Fibroblast of skin of scalp (primary cell): ENCODE measurements around the gene LAMC2.
A peak's percentile ranks its signal among the peaks of the same experiment; 100 is the strongest.

ENCODE experiments used
- DNase-seq: peaks from one replicate; pipeline ENCODE4 v3.0.0-alpha.2; 2013

The LAMC2 gene

GRCh38 chr1:183215076-183215720, 29.1 kb downstream of the LAMC2 start:
- DNase-seq: peak; percentile 42

GRCh38 chr1:183215936-183216335, 29.9 kb downstream of the LAMC2 start:
- no peak for DNase-seq

DNA sequence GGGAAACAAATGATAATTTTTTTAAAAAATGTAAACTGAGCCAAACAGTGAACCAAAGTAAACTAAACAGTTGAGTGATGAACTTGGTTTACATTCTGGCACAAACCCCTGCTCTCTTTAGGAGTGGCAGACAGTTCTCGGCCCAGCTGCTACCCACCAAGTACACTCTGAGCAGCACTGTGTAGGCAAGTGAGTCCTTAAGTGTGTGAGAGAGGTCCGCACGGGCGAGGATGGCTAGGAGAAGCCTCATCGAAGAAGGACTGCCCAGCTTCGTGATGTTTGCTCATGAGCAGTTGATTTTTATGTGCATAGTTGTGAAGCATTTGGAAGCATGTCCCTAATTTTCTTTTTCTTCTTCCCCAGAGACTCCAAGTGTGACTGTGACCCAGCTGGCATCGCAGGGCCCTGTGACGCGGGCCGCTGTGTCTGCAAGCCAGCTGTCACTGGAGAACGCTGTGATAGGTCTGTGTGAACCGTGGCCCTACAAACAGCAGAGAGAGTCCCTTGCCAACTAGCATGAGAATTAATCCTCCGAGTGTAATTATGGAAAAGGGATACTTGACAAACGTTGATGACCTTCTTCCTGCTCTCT, 32.1 kb downstream of the LAMC2 start:
- no peak for DNase-seq

DNA sequence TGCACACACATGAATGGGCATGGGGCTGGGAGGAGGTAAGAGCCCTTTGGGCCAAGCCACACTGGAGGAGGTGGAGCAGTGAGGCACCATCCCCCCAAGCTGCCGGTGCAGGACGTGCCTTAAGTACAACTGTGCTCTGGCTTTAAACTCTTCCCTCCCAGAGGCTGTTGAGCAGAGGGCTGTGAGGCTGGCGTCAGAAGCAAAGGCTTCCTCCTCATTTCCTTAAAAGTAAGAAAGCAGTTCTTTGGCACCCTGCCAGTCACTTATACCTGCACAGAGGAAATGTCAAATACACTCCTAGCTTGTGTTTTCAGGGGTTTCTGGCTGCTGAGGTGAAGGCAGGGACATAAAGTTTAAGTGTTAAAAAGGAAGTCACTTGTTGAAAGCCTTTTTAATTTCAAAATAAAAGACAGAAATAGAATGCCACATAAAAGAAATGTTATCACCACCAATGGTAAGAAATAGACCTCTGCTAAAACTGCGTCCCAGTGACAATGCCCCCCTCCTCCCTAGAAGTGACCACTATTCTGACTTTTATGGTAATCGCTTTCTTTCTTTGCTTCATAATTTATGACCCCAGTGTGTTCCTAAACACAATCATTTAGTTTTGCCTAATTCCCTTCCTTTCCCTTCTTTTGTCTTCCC, 33.0 kb downstream of the LAMC2 start:
- no peak for DNase-seq

GRCh38 chr1:183219616-183220009, 33.5 kb downstream of the LAMC2 start:
- no peak for DNase-seq

GRCh38 chr1:183222909-183223308, 36.8 kb downstream of the LAMC2 start:
- DNase-seq: no peak

DNA sequence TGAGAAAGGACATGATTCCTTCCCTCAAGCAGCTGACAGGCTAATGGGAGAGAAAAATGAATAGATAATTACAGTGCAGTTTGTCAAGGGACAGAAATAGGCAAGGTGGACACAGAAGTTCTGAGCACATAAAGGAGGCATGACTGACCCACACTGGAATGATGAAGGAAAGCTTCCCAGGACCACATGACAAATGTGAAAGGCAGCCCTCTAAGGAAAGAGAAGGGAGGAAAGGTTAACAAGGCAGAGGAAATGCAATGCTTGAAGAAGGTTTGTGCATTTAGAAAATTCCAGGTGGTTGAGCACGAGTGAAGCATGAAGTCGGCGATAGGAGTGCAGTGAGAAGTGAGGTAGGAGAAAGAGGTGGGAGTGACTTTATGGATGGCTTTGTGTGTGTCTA, 37.4 kb downstream of the LAMC2 start:
- no peak for DNase-seq

DNA sequence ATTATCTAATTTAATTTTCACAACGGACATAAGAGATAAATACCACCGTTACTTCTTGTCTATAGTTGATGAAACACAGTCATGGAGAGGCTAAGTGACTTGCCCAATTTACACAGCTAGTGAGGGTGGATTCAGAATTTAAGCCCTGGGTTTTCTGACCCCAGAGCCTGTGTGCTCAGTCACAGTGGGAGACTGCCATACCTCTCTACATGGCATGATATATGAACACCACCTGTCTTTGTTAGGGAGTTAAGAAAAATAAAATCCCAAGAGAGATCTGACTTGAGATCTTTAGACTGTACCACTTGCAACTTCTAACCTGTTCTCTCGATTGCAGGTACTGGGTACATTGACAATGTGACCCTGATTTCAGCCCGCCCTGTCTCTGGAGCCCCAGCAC, 40.3 kb downstream of the LAMC2 start:
- no peak for DNase-seq

DNA sequence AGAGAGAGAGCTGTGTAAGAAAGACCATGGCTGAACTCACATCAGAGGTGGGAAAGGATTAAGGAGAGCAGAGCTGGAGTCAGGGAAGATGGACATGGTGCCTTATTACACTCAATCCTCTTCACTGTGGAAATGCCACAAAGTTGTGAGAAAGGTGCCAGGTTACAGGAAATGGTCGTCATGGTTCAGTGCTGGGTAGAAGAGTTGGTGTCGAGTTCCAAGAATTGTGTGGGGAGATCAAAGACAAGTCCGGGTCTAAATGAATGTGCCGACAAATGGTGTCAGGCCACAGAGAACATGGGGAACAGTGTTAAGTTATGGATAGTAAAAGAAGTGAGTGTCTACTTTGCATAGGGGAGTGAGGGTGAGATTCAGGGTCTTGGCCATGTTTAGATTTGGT, 40.9 kb downstream of the LAMC2 start:
- DNase-seq: no peak

DNA sequence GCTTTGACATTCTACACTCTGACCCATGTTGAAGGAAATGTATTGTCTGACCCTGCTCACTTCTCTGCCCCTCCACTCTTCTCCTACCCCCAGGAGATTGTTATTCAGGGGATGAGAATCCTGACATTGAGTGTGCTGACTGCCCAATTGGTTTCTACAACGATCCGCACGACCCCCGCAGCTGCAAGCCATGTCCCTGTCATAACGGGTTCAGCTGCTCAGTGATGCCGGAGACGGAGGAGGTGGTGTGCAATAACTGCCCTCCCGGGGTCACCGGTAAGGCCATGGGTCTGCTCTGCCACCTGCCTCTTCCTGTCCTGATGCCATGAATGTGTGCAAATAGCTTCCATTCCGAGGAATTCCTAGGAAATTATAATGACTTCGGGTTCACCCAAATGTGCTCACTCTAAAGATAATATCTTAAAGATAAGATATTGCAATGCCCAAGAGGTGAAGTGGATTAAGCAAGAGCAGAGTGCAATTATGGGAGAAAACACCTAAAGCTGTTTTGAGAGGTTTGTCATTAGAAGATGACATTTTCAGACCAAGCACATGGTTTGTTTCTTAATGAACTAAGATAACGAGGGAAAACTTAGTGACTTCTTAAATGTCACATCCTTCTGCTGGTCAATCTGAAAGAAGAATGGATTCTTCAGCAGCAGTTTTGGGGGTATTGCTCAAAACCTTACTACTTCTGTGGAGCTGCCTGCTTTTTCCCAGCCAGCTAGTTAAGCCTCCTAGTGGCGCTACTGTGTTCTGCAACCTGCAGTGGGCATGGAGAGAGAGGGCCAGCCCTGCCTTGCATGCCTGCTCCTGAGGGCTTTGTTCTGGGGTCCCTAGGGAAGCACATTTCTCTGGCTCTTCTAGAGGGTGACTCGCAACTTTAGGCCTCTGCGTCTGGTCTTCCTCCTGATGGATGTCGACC, 41.6 kb downstream of the LAMC2 start:
- peak; percentile 62 for DNase-seq

DNA sequence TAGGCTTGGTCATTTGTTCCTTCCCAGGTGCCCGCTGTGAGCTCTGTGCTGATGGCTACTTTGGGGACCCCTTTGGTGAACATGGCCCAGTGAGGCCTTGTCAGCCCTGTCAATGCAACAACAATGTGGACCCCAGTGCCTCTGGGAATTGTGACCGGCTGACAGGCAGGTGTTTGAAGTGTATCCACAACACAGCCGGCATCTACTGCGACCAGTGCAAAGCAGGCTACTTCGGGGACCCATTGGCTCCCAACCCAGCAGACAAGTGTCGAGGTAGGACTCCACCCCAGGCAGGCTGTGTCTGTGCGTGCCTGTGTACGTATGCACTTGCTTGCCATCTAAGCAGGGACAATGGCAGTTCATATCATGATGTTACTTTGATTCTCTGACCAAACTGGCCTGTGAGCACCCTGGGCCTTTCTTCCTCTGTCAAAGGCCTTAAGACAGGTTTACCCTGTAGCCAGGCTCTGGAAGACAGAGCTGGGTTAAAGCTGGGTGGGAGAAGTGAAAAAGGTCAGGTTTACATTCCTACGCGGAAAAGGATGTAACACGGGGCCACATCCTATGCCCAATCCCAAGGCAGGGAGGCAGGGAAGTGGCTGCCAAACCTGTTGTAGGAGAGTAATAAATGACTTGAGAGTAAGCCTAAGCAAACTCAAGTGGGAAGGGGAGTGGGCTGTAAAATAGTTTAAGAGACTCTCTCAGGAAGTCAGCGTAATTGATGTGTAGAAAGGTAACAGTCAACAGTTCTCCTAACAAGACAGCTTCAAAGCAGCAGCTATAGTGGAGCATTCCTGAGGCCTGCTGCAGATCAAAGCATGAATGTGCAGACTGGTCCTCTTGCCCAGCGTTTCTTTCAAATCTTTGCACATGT, 42.5 kb downstream of the LAMC2 start:
- no peak for DNase-seq

GRCh38 chr1:183230413-183230812, 44.3 kb downstream of the LAMC2 start:
- DNase-seq: no peak

- DNase-seq: no peak
Observed at GRCh38 chr1:183231545-183231944, 45.5 kb downstream of the LAMC2 start.

GRCh38 chr1:183233113-183233512, 47.0 kb downstream of the LAMC2 start:
- DNase-seq: no peak

- peak; percentile 96 for DNase-seq
Observed at GRCh38 chr1:183234660-183235476, 48.8 kb downstream of the LAMC2 start.

- DNase-seq: no peak
Observed at GRCh38 chr1:183235503-183235902, 49.4 kb downstream of the LAMC2 start.

DNA sequence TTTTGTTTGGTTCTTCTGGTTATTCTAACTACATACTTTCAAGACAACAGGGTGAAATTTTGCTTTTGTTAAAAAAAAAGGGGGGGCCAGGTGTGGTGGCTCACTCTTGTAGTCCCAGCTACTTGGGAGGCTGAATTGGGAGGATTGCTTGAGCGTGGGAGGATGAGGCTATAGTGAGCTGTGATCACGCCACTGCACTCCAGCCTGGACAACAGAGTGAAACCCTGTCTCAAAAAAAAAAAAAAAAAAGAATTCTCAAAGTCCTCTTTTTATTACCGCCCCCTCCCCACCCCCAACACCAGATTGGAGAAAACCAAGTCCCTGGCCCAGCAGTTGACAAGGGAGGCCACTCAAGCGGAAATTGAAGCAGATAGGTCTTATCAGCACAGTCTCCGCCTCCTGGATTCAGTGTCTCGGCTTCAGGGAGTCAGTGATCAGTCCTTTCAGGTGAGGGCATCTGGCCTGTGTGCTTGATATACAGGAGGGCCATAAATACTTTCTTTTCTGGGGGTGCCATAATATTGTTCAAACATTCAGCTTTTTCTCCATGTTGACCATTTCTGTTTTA, 50.2 kb downstream of the LAMC2 start:
- DNase-seq: no peak

DNA sequence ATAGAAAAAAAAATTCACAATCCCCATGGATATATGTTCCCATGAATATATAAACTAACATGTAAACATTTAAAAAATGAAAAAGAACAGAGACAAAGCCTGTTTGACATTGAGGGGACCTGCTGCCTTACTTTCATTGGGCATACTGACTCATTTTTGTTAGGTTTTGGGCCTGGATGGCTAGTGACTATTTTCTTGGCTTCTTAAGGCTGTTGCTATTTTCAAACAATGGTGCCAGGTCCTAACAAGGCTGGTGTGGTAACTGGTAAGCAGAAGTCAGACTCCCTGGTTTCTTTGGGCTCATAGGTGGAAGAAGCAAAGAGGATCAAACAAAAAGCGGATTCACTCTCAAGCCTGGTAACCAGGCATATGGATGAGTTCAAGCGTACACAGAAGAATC, 51.0 kb downstream of the LAMC2 start:
- no peak for DNase-seq

DNA sequence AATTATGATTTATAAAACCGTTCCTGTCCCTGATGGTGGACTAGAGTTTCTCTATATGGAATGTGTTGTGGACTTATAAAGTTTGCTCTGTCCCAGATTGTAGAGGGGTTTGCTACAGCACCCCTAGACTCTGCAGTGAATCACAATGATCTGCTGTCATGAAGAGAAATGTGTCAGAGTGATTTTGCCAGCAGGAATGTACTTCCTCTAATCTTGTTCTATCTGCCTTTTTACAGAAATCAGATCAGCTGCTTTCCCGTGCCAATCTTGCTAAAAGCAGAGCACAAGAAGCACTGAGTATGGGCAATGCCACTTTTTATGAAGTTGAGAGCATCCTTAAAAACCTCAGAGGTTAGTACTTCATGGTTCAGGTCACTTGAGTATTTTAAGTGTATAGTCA, 52.0 kb downstream of the LAMC2 start:
- DNase-seq: peak; percentile 64

DNA sequence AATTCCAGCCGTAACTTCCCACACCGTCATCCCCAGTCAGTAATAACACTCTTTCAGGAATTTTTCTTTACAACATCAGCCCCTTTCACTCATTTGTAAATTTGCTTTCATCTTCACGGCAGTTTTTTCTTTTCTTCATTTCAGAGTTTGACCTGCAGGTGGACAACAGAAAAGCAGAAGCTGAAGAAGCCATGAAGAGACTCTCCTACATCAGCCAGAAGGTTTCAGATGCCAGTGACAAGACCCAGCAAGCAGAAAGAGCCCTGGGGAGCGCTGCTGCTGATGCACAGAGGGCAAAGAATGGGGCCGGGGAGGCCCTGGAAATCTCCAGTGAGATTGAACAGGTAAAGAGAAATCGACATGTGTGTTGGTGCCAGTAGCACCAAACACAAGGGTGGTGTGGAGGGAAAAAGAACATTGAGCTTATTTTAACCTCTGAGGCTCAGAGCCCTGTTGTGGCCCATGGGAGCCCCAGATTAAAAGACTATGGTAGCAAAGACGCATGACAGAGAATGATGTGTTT, 53.2 kb downstream of the LAMC2 start:
- DNase-seq: no peak
